HCT116 (cell line): ENCODE measurements around the gene MCC. TPM values are rescaled to one million over a fixed set of nuclear protein-coding genes. Genes with fewer than 3 reads are reported as not detected.

Experiments
- ATAC-seq: fragments of 200-7000 bp; cut with Tn5 transposase; 2 replicates; pipeline ENCODE4 v1.9.1; 2020; ENCODE audit warnings: mild to moderate bottlenecking, moderate library complexity
- BruUV-seq: library from RNA; stranded (reverse); fragments of 400-500 nt; replicated peaks from 2 replicates; lab custom pipeline; 2021; lab: Mats Ljungman, UMichigan
- CTCF ChIA-PET: fragments of 300-600 bp; sonication (Branson Sonifier 250); formaldehyde crosslinking; loops from one replicate; lab custom pipeline; 2021; ENCODE audit warnings: antibody characterized with exemption; lab: Charles Lee
- POLR2A ChIA-PET: fragments of 300-600, 350-600 bp; sonication (Branson Sonifier 250); formaldehyde crosslinking; loops from one replicate; lab custom pipeline; 2021; ENCODE audit warnings: antibody characterized with exemption; lab: Charles Lee
- RAD21 ChIA-PET, 2 experiments: fragments of 300-600 bp; sonication (Branson Sonifier 250); formaldehyde crosslinking; loops; one replicate each; lab custom pipeline; 2023; ENCODE audit warnings: low total read pairs in 2 of 2; ENCODE audit not compliant: uncharacterized antibody in 2 of 2, unreplicated experiment in 2 of 2, low non-redundant PET in 1 of 2; lab: Charles Lee
- DNase-seq: peaks from one replicate; pipeline ENCODE4 v3.0.0-alpha.2; 2010; ENCODE audit warnings: low read depth, low spot score
- H2AFZ ChIP-seq: fragments of 200-600 bp; shearing (Covaris generic), sonication (generic); 2 replicates; pipeline ENCODE4 v1.6.1; 2017; ENCODE audit warnings: low read depth, mixed run types, mixed read lengths, antibody characterized with exemption, low read length; ENCODE audit not compliant: poor library complexity, severe bottlenecking
- H3K27ac ChIP-seq: 2 replicates; pipeline ENCODE4 v1.5.1; 2012; ENCODE audit warnings: low read depth, low read length
- H3K27me3 ChIP-seq: fragments of 200-600 bp; sonication (generic); 2 replicates; pipeline ENCODE4 v1.6.1; 2016; ENCODE audit warnings: mixed run types, low read length, mixed read lengths; ENCODE audit not compliant: insufficient read depth
- H3K36me3 ChIP-seq, 2 experiments: fragments of 200-500 bp in 1 of 2; fragments of 200-600 bp in 1 of 2; sonication (Bioruptor generic) in 1 of 2; sonication (generic) in 1 of 2; 2 replicates each; pipeline versions ENCODE4 v1.5.1 to v1.6.1; 2014 to 2016; ENCODE audit warnings: low read length in 2 of 2, inconsistent platforms in 1 of 2, mixed read lengths in 1 of 2, mixed run types in 1 of 2; ENCODE audit not compliant: insufficient read depth in 2 of 2, control insufficient read depth in 1 of 2
- H3K4me1 ChIP-seq, 2 experiments: fragments of 200-600 bp in 1 of 2; sonication (generic) in 1 of 2; 2 replicates each; pipeline versions ENCODE4 v1.5.1 to v1.6.1; 2012 to 2017; ENCODE audit warnings: low read length in 2 of 2, inconsistent platforms in 1 of 2, mild to moderate bottlenecking in 1 of 2, mixed read lengths in 1 of 2, mixed run types in 1 of 2, moderate library complexity in 1 of 2; ENCODE audit not compliant: insufficient read depth in 2 of 2, control insufficient read depth in 1 of 2
- H3K4me2 ChIP-seq: fragments of 200-600 bp; sonication (generic); 2 replicates; pipeline ENCODE4 v1.6.1; 2017; ENCODE audit warnings: mixed run types, low read length, mixed read lengths
- H3K4me3 ChIP-seq, 2 experiments: fragments of 200-600 bp in 1 of 2; sonication (generic) in 1 of 2; replicated peaks in 1 of 2; 2 replicates each; pipeline ENCODE4 v1.5.1; 2011 to 2016; ENCODE audit warnings: low read length in 2 of 2, control low read depth in 1 of 2, low read depth in 1 of 2, mild to moderate bottlenecking in 1 of 2, mixed read lengths in 1 of 2, mixed run types in 1 of 2
- H3K79me2 ChIP-seq: fragments of 200-600 bp; sonication (generic); 2 replicates; pipeline ENCODE4 v1.6.1; 2017; ENCODE audit warnings: mild to moderate bottlenecking, mixed run types, low read length, moderate library complexity, mixed read lengths; ENCODE audit not compliant: insufficient read depth
- H3K9ac ChIP-seq: fragments of 200-600 bp; sonication (generic); 2 replicates; pipeline ENCODE4 v1.6.1; 2016; ENCODE audit warnings: low read length, mixed read lengths
- H3K9me2 ChIP-seq: fragments of 200-600 bp; sonication (generic), shearing (Covaris generic); 2 replicates; pipeline ENCODE4 v1.6.1; 2017; ENCODE audit warnings: mixed run types, mild to moderate bottlenecking, moderate library complexity; ENCODE audit not compliant: insufficient read depth
- H3K9me3 ChIP-seq, 2 experiments: fragments of 200-500 bp in 1 of 2; fragments of 200-600 bp in 1 of 2; sonication (Bioruptor generic) in 1 of 2; sonication (generic) in 1 of 2; 2 replicates each; pipeline ENCODE4 v1.6.1; 2014 to 2017; ENCODE audit warnings: low read length in 2 of 2, mixed read lengths in 2 of 2, inconsistent platforms in 1 of 2, low read depth in 1 of 2, mild to moderate bottlenecking in 1 of 2, mixed run types in 1 of 2, moderate library complexity in 1 of 2; ENCODE audit not compliant: control insufficient read depth in 1 of 2, insufficient read depth in 1 of 2
- H4K20me1 ChIP-seq: fragments of 200-600 bp; sonication (generic), shearing (Covaris generic); 2 replicates; pipeline ENCODE4 v1.6.1; 2017; ENCODE audit warnings: mixed run types, mild to moderate bottlenecking, moderate library complexity; ENCODE audit not compliant: insufficient read depth
- ATF3 ChIP-seq: IDR thresholded peaks from 2 replicates; pipeline ENCODE4 v1.6.1; 2012
- CBX3 ChIP-seq: IDR thresholded peaks from 2 replicates; pipeline ENCODE4 v1.6.1; 2012; ENCODE audit warnings: low read depth
- CEBPB ChIP-seq: IDR thresholded peaks from 2 replicates; pipeline ENCODE4 v1.6.1; 2012; ENCODE audit warnings: low read depth
- CTCF ChIP-seq, 3 experiments: fragments of 200-600 bp in 1 of 3; sonication (generic) in 1 of 3; IDR thresholded peaks in 2 of 3; conservative IDR thresholded peaks in 1 of 3; 2 replicates each; pipeline ENCODE4 v1.5.1; 2012 to 2017; ENCODE audit warnings: low read depth in 2 of 3, low read length in 2 of 3, antibody characterized with exemption in 1 of 3, borderline replicate concordance in 1 of 3, control low read depth in 1 of 3, mild to moderate bottlenecking in 1 of 3, mixed read lengths in 1 of 3, mixed run types in 1 of 3, moderate library complexity in 1 of 3; ENCODE audit not compliant: insufficient read depth in 1 of 3
- EGR1 ChIP-seq: IDR thresholded peaks from 2 replicates; pipeline ENCODE4 v1.6.1; 2012; ENCODE audit warnings: low read depth
- ELF1 ChIP-seq: IDR thresholded peaks from 2 replicates; pipeline ENCODE4 v1.6.1; 2012; ENCODE audit warnings: low read depth, borderline replicate concordance
- EZH2 ChIP-seq: fragments of 200-600 bp; sonication (generic); IDR thresholded peaks from 2 replicates; pipeline ENCODE4 v1.6.1; 2017; ENCODE audit warnings: antibody characterized with exemption, mixed run types
- EZH2phosphoT487 ChIP-seq: fragments of 200-600 bp; IDR thresholded peaks from 2 replicates; pipeline ENCODE4 v1.6.1; 2018; ENCODE audit warnings: antibody characterized with exemption, borderline replicate concordance
- FOSL1 ChIP-seq: IDR thresholded peaks from 2 replicates; pipeline ENCODE4 v1.6.1; 2012; ENCODE audit warnings: low read depth
- JUND ChIP-seq: IDR thresholded peaks from 2 replicates; pipeline ENCODE4 v1.6.1; 2012
- MAX ChIP-seq: IDR thresholded peaks from 2 replicates; pipeline ENCODE4 v1.6.1; 2012
- POLR2A ChIP-seq: IDR thresholded peaks from 2 replicates; pipeline ENCODE4 v1.7.0; 2011; ENCODE audit warnings: borderline replicate concordance; ENCODE audit not compliant: insufficient read depth, insufficient read length; ENCODE audit errors: extremely low read depth
- POLR2AphosphoS5 ChIP-seq: IDR thresholded peaks from 2 replicates; pipeline ENCODE4 v1.6.1; 2011; ENCODE audit warnings: mild to moderate bottlenecking, low read depth, low read length, moderate library complexity
- REST ChIP-seq: IDR thresholded peaks from 2 replicates; pipeline ENCODE4 v1.6.1; 2012; ENCODE audit warnings: low read depth
- SIN3A ChIP-seq: IDR thresholded peaks from 2 replicates; pipeline ENCODE4 v1.6.1; 2012; ENCODE audit warnings: low read depth
- SP1 ChIP-seq: IDR thresholded peaks from 2 replicates; pipeline ENCODE4 v1.6.1; 2012; ENCODE audit warnings: low read depth
- SRF ChIP-seq: IDR thresholded peaks from 2 replicates; pipeline ENCODE4 v1.6.1; 2012; ENCODE audit warnings: low read depth
- ZNF274 ChIP-seq: fragments of 200-500 bp; sonication (Bioruptor generic); IDR thresholded peaks from 2 replicates; pipeline ENCODE4 v1.6.1; 2014; ENCODE audit warnings: mild to moderate bottlenecking, low read depth, low read length, inconsistent platforms
- intact Hi-C: fragments of 100-400 bp; cut with micrococcal nuclease; formaldehyde crosslinking; loops from 2 replicates; pipeline ENCODE4 v1.10.0; 2022
- total RNA-seq: library from RNA; stranded (reverse); gene quantifications from one replicate; pipeline ENCODE4 v1.2.1, GENCODE V29; 2021; ENCODE audit not compliant: unreplicated experiment
- TF ChIP-seq, protein P1 (sequence below): IDR thresholded peaks from 2 replicates; pipeline ENCODE4 v1.6.1; 2011; ENCODE audit warnings: mild to moderate bottlenecking, low read length, moderate library complexity; ENCODE audit not compliant: insufficient replicate concordance; ENCODE audit errors: extremely low read depth

The MCC gene
- total RNA-seq, 1 experiment from 2014 or later: 20.1 TPM

DNA sequence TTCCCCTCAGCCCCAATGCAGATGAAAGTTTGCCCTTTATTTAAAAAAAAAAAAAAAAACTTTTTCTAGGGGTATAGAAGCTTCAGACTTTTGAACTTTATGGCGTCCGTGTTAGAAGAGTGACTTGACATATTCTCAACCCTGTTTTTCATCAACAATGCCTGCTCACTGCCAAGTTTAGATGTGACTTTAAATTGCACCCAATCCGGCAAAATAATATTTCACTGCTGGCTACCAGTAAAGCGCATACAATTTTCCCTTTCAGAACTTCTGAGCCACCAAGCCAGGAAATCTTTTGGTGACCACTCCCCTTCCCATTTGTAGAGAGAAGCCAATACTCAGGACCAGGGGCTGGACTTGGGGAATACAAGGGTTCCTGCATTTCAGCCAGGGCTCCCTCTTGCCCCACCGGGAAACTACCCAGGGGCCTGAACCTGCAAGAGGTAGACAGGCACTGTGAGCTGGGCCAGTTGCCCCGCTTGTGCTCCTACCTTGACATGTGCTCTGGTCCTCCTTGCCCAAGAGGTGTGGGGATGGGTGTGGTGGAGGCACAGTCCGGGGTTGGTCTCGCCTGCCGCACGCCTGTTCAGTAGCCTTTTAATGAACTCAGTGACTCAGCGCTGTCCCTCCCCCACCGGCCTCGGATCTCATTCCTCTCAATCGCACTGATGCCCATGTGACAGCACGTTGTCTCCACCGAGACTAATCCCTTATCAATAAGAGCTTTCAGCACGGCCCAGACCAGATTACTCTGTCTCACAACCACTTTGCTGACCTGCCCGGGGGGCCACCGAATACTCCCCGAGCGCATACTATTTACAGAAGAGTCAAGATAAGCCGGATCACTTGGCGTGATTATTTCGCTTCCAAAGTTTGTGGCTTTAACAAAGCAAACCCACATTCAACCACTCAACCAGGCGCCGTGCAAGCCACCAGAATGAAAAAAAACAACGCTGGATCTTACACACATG is 285.2 kb downstream of the MCC start:
- H3K79me2 ChIP-seq: peaks cover 32% of the 10 kb centered on the region
- CTCF ChIA-PET: no interaction called here
- peak overlapping the region; percentile 29 for H2AFZ ChIP-seq
- intact Hi-C loops: loop anchor here (5.0 kb wide), 1 partner anchor 109 kb away; no protein-coding TSS in a partner anchor
- H3K27me3 ChIP-seq: no peaks in the 10 kb centered on the region
- POLR2A ChIA-PET: no interaction called here
- ATAC-seq: peak; percentile 91
- H3K27ac ChIP-seq: peak overlapping the region; percentile 25
- BruUV-seq: TSS peak; percentile 65
- RAD21 ChIA-PET: no interaction called here
- peaks cover 33 to 69% of the 10 kb centered on the region in 2 experiments for H3K4me1 ChIP-seq
- no peaks in the 10 kb centered on the region for H4K20me1 ChIP-seq
- H3K4me3 ChIP-seq: peak overlapping the region; percentile 45 to 58
- H3K9me2 ChIP-seq: no peaks in the 10 kb centered on the region
- H3K4me2 ChIP-seq: peak overlapping the region; percentile 91
- H3K36me3 ChIP-seq: no peaks in the 10 kb centered on the region
- peak; percentile 66 for DNase-seq
- H3K9me3 ChIP-seq: no peaks in the 10 kb centered on the region
- H3K9ac ChIP-seq: peak overlapping the region; percentile 75
- TF ChIP-seq REST: no peak
- TF ChIP-seq SIN3A: peak; percentile 93
- no peak for TF ChIP-seq CEBPB
- TF ChIP-seq CBX3: peak; percentile 80; the same call in 1 of the 2 replicates
- peak; percentile 78 for TF ChIP-seq POLR2AphosphoS5
- TF ChIP-seq, protein P1, sequence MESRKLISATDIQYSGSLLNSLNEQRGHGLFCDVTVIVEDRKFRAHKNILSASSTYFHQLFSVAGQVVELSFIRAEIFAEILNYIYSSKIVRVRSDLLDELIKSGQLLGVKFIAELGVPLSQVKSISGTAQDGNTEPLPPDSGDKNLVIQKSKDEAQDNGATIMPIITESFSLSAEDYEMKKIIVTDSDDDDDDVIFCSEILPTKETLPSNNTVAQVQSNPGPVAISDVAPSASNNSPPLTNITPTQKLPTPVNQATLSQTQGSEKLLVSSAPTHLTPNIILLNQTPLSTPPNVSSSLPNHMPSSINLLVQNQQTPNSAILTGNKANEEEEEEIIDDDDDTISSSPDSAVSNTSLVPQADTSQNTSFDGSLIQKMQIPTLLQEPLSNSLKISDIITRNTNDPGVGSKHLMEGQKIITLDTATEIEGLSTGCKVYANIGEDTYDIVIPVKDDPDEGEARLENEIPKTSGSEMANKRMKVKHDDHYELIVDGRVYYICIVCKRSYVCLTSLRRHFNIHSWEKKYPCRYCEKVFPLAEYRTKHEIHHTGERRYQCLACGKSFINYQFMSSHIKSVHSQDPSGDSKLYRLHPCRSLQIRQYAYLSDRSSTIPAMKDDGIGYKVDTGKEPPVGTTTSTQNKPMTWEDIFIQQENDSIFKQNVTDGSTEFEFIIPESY: no peak
- peak; percentile 82 for TF ChIP-seq FOSL1
- no peak for TF ChIP-seq CTCF (IDR thresholded peaks at IDR 0.05 in 2 of 3, conservative IDR thresholded peaks at IDR 0.05 in 1 of 3; ENCODE audit: borderline replicate concordance in 1 of 3, insufficient read depth in 1 of 3, low read depth in 2 of 3, low read length in 2 of 3)
- no peak for TF ChIP-seq EZH2phosphoT487
- no peak; the same call in 1 of the 2 replicates for TF ChIP-seq SRF
- TF ChIP-seq JUND: peak; percentile 87
- TF ChIP-seq EGR1: no peak
- TF ChIP-seq ELF1: no peak
- TF ChIP-seq ZNF274: no peak
- TF ChIP-seq SP1: peak; percentile 88
- no peak for TF ChIP-seq EZH2
- peak; percentile 97 for TF ChIP-seq MAX
- TF ChIP-seq ATF3: no peak; the same call in 1 of the 2 replicates
- no peak for TF ChIP-seq POLR2A
